Measurements from ENCODE around the gene C5AR1. TPM values are rescaled to one million over a fixed set of nuclear protein-coding genes. Genes with fewer than 3 reads are reported as not detected.

Gene C5AR1
- total RNA-seq, 2 donors from 2014 or later: 5.3 to 11.5 TPM

DNA sequence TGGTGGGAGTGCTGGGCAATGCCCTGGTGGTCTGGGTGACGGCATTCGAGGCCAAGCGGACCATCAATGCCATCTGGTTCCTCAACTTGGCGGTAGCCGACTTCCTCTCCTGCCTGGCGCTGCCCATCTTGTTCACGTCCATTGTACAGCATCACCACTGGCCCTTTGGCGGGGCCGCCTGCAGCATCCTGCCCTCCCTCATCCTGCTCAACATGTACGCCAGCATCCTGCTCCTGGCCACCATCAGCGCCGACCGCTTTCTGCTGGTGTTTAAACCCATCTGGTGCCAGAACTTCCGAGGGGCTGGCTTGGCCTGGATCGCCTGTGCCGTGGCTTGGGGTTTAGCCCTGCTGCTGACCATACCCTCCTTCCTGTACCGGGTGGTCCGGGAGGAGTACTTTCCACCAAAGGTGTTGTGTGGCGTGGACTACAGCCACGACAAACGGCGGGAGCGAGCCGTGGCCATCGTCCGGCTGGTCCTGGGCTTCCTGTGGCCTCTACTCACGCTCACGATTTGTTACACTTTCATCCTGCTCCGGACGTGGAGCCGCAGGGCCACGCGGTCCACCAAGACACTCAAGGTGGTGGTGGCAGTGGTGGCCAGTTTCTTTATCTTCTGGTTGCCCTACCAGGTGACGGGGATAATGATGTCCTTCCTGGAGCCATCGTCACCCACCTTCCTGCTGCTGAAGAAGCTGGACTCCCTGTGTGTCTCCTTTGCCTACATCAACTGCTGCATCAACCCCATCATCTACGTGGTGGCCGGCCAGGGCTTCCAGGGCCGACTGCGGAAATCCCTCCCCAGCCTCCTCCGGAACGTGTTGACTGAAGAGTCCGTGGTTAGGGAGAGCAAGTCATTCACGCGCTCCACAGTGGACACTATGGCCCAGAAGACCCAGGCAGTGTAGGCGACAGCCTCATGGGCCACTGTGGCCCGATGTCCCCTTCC, 10.5 kb downstream of the C5AR1 start:
- no peaks in the 10 kb centered on the region for H3K4me1 ChIP-seq
- intact Hi-C loops (cut with DNase I): no loop called here
- H3K4me3 ChIP-seq: no peak overlapping the region
- no peaks in the 10 kb centered on the region for H3K9me3 ChIP-seq
- DNase-seq: no peak
- no peaks in the 10 kb centered on the region for H3K36me3 ChIP-seq
- H3K9ac ChIP-seq (ENCODE audit: low read depth in 2 of 2, low read length in 2 of 2): no peak overlapping the region
- H3K27me3 ChIP-seq: no peaks in the 10 kb centered on the region
- H3K27ac ChIP-seq: no peak overlapping the region
- TF ChIP-seq, protein P1, sequence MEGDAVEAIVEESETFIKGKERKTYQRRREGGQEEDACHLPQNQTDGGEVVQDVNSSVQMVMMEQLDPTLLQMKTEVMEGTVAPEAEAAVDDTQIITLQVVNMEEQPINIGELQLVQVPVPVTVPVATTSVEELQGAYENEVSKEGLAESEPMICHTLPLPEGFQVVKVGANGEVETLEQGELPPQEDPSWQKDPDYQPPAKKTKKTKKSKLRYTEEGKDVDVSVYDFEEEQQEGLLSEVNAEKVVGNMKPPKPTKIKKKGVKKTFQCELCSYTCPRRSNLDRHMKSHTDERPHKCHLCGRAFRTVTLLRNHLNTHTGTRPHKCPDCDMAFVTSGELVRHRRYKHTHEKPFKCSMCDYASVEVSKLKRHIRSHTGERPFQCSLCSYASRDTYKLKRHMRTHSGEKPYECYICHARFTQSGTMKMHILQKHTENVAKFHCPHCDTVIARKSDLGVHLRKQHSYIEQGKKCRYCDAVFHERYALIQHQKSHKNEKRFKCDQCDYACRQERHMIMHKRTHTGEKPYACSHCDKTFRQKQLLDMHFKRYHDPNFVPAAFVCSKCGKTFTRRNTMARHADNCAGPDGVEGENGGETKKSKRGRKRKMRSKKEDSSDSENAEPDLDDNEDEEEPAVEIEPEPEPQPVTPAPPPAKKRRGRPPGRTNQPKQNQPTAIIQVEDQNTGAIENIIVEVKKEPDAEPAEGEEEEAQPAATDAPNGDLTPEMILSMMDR (IDR thresholded peaks at IDR 0.05): no peak

DNA sequence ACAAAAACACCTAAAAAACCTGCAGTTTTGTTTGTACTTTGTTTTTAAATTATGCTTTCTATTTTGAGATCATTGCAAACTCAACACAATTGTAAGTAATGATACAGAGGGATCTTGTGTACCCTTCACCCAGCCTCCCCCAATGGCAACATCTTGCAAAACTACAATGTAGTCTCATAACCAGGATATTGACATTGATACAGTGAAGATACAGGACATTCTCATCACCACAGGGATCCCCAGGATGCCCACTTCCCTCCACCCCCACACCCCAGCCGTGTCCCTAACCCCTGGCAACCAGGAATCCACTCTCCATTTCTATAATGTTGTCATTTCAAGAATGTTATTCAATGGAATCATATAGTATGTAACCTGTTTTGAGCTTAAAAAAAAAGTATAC, 12.0 kb downstream of the C5AR1 start:
- H3K27ac ChIP-seq: no peak overlapping the region

DNA sequence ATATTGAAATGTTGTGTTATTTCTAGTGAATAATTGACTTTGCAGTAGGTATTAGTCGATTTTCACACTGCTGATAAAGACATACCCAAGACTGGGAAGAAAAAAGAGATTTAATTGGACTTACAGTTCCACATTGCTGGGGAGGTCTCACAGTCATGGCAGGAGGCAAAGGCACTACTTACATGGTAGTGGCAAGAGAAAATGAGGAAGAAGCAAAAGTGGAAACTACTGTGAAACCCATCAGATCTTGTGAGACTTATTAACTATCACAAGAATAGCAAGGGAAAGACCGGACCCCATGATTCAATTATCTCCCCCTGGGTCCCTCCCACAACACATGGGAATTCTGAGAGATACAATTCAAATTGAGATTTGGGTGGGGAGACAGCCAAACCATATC, 12.4 kb downstream of the C5AR1 start:
- Histone ChIP-seq H3K27me3 (no peaks in the 10 kb centered on the region), H3K27ac (no peak overlapping the region), H3K9ac (ENCODE audit: low read depth in 2 of 2, low read length in 2 of 2) (no peak overlapping the region), H3K4me3 (no peak overlapping the region), H3K36me3 (no peaks in the 10 kb centered on the region), H3K4me1 (no peaks in the 10 kb centered on the region), H3K9me3 (no peaks in the 10 kb centered on the region)
- intact Hi-C loops (cut with DNase I): no loop called here
- DNase-seq: no peak
- TF ChIP-seq, protein P1 (IDR thresholded peaks at IDR 0.05): no peak

More for the DNA sequence above, 12.0 kb downstream of the C5AR1 start:
- no peak for DNase-seq
- no peak overlapping the region for H3K4me3 ChIP-seq
- no peaks in the 10 kb centered on the region for H3K4me1 ChIP-seq
- intact Hi-C loops (cut with DNase I): no loop called here
- H3K9me3 ChIP-seq: no peaks in the 10 kb centered on the region
- H3K9ac ChIP-seq (ENCODE audit: low read depth in 2 of 2, low read length in 2 of 2): no peak overlapping the region
- H3K36me3 ChIP-seq: no peaks in the 10 kb centered on the region
- H3K27me3 ChIP-seq: no peaks in the 10 kb centered on the region
- TF ChIP-seq, protein P1 (IDR thresholded peaks at IDR 0.05): no peak

DNA sequence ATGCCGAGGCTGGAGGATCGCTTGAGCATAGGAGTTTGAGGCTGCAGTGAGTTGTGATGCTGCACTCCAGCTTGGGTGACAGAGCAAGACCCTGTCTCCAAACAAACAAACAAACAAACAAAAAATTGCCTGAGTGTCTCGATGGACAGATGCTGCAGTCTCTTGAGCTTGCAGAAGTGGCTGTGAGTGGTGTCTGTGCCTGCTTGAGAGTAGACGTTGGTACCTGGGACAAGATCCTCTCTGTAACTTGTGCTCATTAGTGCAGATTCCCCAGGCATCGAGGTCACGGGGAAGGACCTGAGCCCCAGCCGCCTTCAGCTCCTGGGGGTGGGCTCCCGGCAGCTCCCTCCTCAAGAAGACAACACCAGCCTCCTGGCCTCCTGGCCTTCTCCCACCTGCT, 13.7 kb downstream of the C5AR1 start:
- no peaks in the 10 kb centered on the region for H3K36me3 ChIP-seq
- H3K9ac ChIP-seq (ENCODE audit: low read depth in 2 of 2, low read length in 2 of 2): no peak overlapping the region
- no peaks in the 10 kb centered on the region for H3K9me3 ChIP-seq
- H3K27ac ChIP-seq: no peak overlapping the region
- no peak for DNase-seq
- no peaks in the 10 kb centered on the region for H3K4me1 ChIP-seq
- no peak overlapping the region for H3K4me3 ChIP-seq
- H3K27me3 ChIP-seq: no peaks in the 10 kb centered on the region
- TF ChIP-seq, protein P1 (IDR thresholded peaks at IDR 0.05): no peak
- intact Hi-C loops (cut with DNase I): no loop called here

DNA sequence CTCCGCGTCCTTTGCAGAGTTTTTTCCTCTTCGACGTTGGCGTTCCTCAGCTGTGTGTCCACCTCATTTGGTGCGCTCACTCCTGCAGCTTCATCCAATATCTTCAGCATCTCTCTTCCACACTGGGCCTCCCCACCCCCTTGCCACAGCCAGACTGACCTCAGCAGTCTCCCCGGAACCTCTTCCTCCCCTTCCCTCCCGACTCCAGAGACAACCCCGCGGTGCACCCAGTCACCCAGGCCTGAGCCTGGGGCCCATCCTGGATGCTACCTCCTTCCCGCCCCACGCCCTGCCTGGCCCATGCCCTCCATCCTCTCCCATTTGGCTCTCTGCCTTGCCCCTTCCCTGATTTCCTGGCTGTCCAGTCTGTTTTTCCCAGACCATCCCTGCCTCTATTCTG, 14.2 kb downstream of the C5AR1 start:
- no peak for DNase-seq
- Histone ChIP-seq H3K4me1 (no peaks in the 10 kb centered on the region), H3K4me3 (no peak overlapping the region), H3K36me3 (no peaks in the 10 kb centered on the region), H3K27ac (peak overlapping the region; percentile 17), H3K27me3 (no peaks in the 10 kb centered on the region), H3K9me3 (no peaks in the 10 kb centered on the region), H3K9ac (ENCODE audit: low read depth in 2 of 2, low read length in 2 of 2) (no peak overlapping the region)
- intact Hi-C loops (cut with DNase I): no loop called here
- TF ChIP-seq, protein P1 (IDR thresholded peaks at IDR 0.05): no peak
